ENCODE results near the gene GRPEL2. TPM values are rescaled to one million over a fixed set of nuclear protein-coding genes. Genes with fewer than 3 reads are reported as not detected.

The GRPEL2 gene
- total RNA-seq, 1 experiment from 2014 or later: 48.9 TPM

DNA sequence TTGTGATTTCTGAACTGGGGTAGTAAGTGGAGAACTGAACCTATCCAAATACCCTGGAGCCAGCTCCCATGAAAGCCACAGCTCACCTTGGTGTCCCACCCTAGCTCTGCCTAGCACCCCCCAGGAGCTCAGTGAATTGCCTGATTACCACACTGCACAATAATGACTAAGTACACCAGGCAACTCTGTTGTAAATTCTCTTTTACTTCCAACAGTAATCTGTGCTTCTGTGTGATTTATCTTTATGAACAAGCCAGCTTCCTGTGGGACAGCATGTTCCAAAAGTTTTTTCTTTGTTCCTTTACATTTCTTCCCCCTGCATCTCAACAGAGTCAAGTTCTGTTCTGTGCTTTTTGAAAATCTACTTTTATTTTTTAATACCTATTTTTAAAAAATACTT, 22.1 kb upstream of the GRPEL2 start:
- no peak overlapping the region for H3K27ac ChIP-seq (ENCODE audit: low read depth, low read length)

More for the DNA sequence above, 22.1 kb upstream of the GRPEL2 start:
- no peaks in the 10 kb centered on the region for H3K27me3 ChIP-seq (ENCODE audit: insufficient read depth, low read length)
- H3K9me3 ChIP-seq (ENCODE audit: control insufficient read depth in 1 of 2, insufficient read depth in 1 of 2, low read depth in 1 of 2, low read length in 2 of 2): no peaks in the 10 kb centered on the region
- H2AFZ ChIP-seq (ENCODE audit: low read depth, low read length, poor library complexity, severe bottlenecking): no peak overlapping the region
- no peaks in the 10 kb centered on the region for H3K36me3 ChIP-seq (ENCODE audit: control insufficient read depth in 1 of 2, insufficient read depth in 2 of 2, low read length in 2 of 2)
- no peak overlapping the region for H3K4me2 ChIP-seq (ENCODE audit: low read length)
- H4K20me1 ChIP-seq (ENCODE audit: insufficient read depth): no peaks in the 10 kb centered on the region
- no peak for DNase-seq (ENCODE audit: low read depth, low spot score)
- ChIA-PET RAD21 (ENCODE audit: low non-redundant PET in 1 of 2, low total read pairs in 2 of 2, uncharacterized antibody in 2 of 2, unreplicated experiment in 2 of 2) (no interaction called here), POLR2A (no interaction called here), CTCF (no interaction called here)
- no TSS peak for BruUV-seq (replicated peaks)
- H3K9me2 ChIP-seq (ENCODE audit: insufficient read depth): no peaks in the 10 kb centered on the region
- no peak overlapping the region for H3K9ac ChIP-seq (ENCODE audit: low read length)
- intact Hi-C loops (cut with micrococcal nuclease): no loop called here
- H3K4me3 ChIP-seq (replicated peaks in 1 of 2; ENCODE audit: low read depth in 1 of 2, low read length in 2 of 2): no peak overlapping the region
- no peak for TF ChIP-seq ZNF274 (IDR thresholded peaks at IDR 0.05; ENCODE audit: low read depth, low read length)
- no peak for TF ChIP-seq EZH2phosphoT487 (IDR thresholded peaks at IDR 0.05; ENCODE audit: borderline replicate concordance)
- no peak for TF ChIP-seq TCF7L2 (IDR thresholded peaks at IDR 0.05; ENCODE audit: borderline replicate concordance, extremely low read depth, insufficient read depth, insufficient read length)
- no peak for TF ChIP-seq SIN3A (IDR thresholded peaks at IDR 0.05; ENCODE audit: low read depth)
- no peak for TF ChIP-seq CTCF (IDR thresholded peaks at IDR 0.05 in 2 of 3, conservative IDR thresholded peaks at IDR 0.05 in 1 of 3; ENCODE audit: borderline replicate concordance in 1 of 3, insufficient read depth in 1 of 3, low read depth in 2 of 3, low read length in 2 of 3)
- TF ChIP-seq POLR2A (IDR thresholded peaks at IDR 0.05; ENCODE audit: borderline replicate concordance, extremely low read depth, insufficient read depth, insufficient read length): no peak
- TF ChIP-seq YY1 (IDR thresholded peaks at IDR 0.05; ENCODE audit: extremely low read depth, insufficient replicate concordance, low read depth, low read length): no peak
- no peak for TF ChIP-seq POLR2AphosphoS5 (IDR thresholded peaks at IDR 0.05; ENCODE audit: low read depth, low read length)
- TF ChIP-seq, protein P1, sequence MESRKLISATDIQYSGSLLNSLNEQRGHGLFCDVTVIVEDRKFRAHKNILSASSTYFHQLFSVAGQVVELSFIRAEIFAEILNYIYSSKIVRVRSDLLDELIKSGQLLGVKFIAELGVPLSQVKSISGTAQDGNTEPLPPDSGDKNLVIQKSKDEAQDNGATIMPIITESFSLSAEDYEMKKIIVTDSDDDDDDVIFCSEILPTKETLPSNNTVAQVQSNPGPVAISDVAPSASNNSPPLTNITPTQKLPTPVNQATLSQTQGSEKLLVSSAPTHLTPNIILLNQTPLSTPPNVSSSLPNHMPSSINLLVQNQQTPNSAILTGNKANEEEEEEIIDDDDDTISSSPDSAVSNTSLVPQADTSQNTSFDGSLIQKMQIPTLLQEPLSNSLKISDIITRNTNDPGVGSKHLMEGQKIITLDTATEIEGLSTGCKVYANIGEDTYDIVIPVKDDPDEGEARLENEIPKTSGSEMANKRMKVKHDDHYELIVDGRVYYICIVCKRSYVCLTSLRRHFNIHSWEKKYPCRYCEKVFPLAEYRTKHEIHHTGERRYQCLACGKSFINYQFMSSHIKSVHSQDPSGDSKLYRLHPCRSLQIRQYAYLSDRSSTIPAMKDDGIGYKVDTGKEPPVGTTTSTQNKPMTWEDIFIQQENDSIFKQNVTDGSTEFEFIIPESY (IDR thresholded peaks at IDR 0.05; ENCODE audit: extremely low read depth, insufficient replicate concordance, low read length): no peak
- TF ChIP-seq CEBPB (IDR thresholded peaks at IDR 0.05; ENCODE audit: low read depth): no peak
- TF ChIP-seq, protein P2, sequence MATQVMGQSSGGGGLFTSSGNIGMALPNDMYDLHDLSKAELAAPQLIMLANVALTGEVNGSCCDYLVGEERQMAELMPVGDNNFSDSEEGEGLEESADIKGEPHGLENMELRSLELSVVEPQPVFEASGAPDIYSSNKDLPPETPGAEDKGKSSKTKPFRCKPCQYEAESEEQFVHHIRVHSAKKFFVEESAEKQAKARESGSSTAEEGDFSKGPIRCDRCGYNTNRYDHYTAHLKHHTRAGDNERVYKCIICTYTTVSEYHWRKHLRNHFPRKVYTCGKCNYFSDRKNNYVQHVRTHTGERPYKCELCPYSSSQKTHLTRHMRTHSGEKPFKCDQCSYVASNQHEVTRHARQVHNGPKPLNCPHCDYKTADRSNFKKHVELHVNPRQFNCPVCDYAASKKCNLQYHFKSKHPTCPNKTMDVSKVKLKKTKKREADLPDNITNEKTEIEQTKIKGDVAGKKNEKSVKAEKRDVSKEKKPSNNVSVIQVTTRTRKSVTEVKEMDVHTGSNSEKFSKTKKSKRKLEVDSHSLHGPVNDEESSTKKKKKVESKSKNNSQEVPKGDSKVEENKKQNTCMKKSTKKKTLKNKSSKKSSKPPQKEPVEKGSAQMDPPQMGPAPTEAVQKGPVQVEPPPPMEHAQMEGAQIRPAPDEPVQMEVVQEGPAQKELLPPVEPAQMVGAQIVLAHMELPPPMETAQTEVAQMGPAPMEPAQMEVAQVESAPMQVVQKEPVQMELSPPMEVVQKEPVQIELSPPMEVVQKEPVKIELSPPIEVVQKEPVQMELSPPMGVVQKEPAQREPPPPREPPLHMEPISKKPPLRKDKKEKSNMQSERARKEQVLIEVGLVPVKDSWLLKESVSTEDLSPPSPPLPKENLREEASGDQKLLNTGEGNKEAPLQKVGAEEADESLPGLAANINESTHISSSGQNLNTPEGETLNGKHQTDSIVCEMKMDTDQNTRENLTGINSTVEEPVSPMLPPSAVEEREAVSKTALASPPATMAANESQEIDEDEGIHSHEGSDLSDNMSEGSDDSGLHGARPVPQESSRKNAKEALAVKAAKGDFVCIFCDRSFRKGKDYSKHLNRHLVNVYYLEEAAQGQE (IDR thresholded peaks at IDR 0.05; ENCODE audit: low read depth): no peak
- no peak for TF ChIP-seq SP1 (IDR thresholded peaks at IDR 0.05; ENCODE audit: low read depth)
- TF ChIP-seq, protein P3, sequence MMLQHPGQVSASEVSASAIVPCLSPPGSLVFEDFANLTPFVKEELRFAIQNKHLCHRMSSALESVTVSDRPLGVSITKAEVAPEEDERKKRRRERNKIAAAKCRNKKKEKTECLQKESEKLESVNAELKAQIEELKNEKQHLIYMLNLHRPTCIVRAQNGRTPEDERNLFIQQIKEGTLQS (IDR thresholded peaks at IDR 0.05): no peak
- no peak for TF ChIP-seq EGR1 (IDR thresholded peaks at IDR 0.05; ENCODE audit: low read depth)
- no peak for TF ChIP-seq RAD21 (IDR thresholded peaks at IDR 0.05; ENCODE audit: low read depth)
- TF ChIP-seq ELF1 (IDR thresholded peaks at IDR 0.05; ENCODE audit: borderline replicate concordance, low read depth): no peak
- TF ChIP-seq EZH2 (IDR thresholded peaks at IDR 0.05): no peak
- ATAC-seq: no peak
- no peaks in the 10 kb centered on the region for H3K79me2 ChIP-seq (ENCODE audit: insufficient read depth, low read length)
- peaks cover 13 to 23% of the 10 kb centered on the region in 2 experiments for H3K4me1 ChIP-seq (ENCODE audit: control insufficient read depth in 1 of 2, insufficient read depth in 2 of 2, low read length in 2 of 2)
